Astrocyte (in vitro differentiated cells and primary cell): Measurements from ENCODE around the gene ATIC. TPM values are rescaled to one million over a fixed set of nuclear protein-coding genes. Genes with fewer than 3 reads are reported as not detected.
A peak's percentile ranks its signal among the peaks of the same experiment; 100 is the strongest.

Experiments
- DNase-seq: peaks from one replicate; pipeline ENCODE4 v3.0.0-alpha.2; 2010; ENCODE audit warnings: low read depth
- FAIRE-seq: peaks from 2 replicates; lab custom pipeline; 2011; peaks lifted over from hg19 to GRCh38; lab: Jason Lieb, UNC
- H2AFZ ChIP-seq: 2 replicates; pipeline ENCODE4 v1.6.0; 2012; ENCODE audit warnings: low read depth, low read length, inconsistent platforms
- H3K27ac ChIP-seq: 2 replicates; pipeline ENCODE4 v1.5.1; 2011; ENCODE audit warnings: low read depth, low read length, inconsistent platforms
- H3K27me3 ChIP-seq: 2 replicates; pipeline ENCODE4 v1.6.0; 2011; ENCODE audit warnings: low read length, inconsistent platforms; ENCODE audit not compliant: insufficient read depth
- H3K36me3 ChIP-seq: 2 replicates; pipeline ENCODE4 v1.5.1; 2011; ENCODE audit warnings: low read length, inconsistent platforms; ENCODE audit not compliant: insufficient read depth
- H3K4me1 ChIP-seq: 2 replicates; pipeline ENCODE4 v1.5.1; 2011; ENCODE audit warnings: low read length, inconsistent platforms; ENCODE audit not compliant: insufficient read depth
- H3K4me2 ChIP-seq: 2 replicates; pipeline ENCODE4 v1.6.0; 2012; ENCODE audit warnings: low read length, inconsistent platforms
- H3K4me3 ChIP-seq: 2 replicates; pipeline ENCODE4 v1.5.1; 2011; ENCODE audit warnings: low read depth, mild to moderate bottlenecking, low read length, inconsistent platforms; ENCODE audit not compliant: insufficient read depth
- H3K79me2 ChIP-seq: 2 replicates; pipeline ENCODE4 v1.6.0; 2012; ENCODE audit warnings: mild to moderate bottlenecking, low read length, inconsistent platforms; ENCODE audit not compliant: insufficient read depth
- H3K9ac ChIP-seq: 2 replicates; pipeline ENCODE4 v1.6.0; 2012; ENCODE audit warnings: mild to moderate bottlenecking, low read length, inconsistent platforms
- H3K9me3 ChIP-seq: 2 replicates; pipeline ENCODE4 v1.5.1; 2012; ENCODE audit warnings: low read depth, mild to moderate bottlenecking, low read length, inconsistent platforms; ENCODE audit not compliant: insufficient read depth
- H4K20me1 ChIP-seq: 2 replicates; pipeline ENCODE4 v1.6.0; 2012; ENCODE audit warnings: low read length, inconsistent platforms; ENCODE audit not compliant: insufficient read depth
- H3K27ac Mint-ChIP-seq: one replicate; pipeline ENCODE4 v1.8.0; 2021; ENCODE audit warnings: mild to moderate bottlenecking, mixed read lengths; ENCODE audit not compliant: unreplicated experiment
- H3K27me3 Mint-ChIP-seq: one replicate; pipeline ENCODE4 v1.8.0; 2021; ENCODE audit warnings: low read depth, mixed read lengths; ENCODE audit not compliant: unreplicated experiment
- H3K36me3 Mint-ChIP-seq: one replicate; pipeline ENCODE4 v1.8.0; 2021; ENCODE audit warnings: low read depth, mixed read lengths; ENCODE audit not compliant: unreplicated experiment
- H3K4me1 Mint-ChIP-seq: one replicate; pipeline ENCODE4 v1.8.0; 2021; ENCODE audit warnings: low read depth, mixed read lengths; ENCODE audit not compliant: unreplicated experiment
- H3K4me3 Mint-ChIP-seq: one replicate; pipeline ENCODE4 v1.8.0; 2021; ENCODE audit warnings: mild to moderate bottlenecking, moderate library complexity, mixed read lengths; ENCODE audit not compliant: unreplicated experiment
- H3K9me3 Mint-ChIP-seq: one replicate; pipeline ENCODE4 v1.8.0; 2021; ENCODE audit warnings: mild to moderate bottlenecking, mixed read lengths; ENCODE audit not compliant: unreplicated experiment
- CTCF ChIP-seq: IDR thresholded peaks from 2 replicates; pipeline ENCODE4 v1.5.1; 2011; ENCODE audit warnings: low read depth, mild to moderate bottlenecking, inconsistent platforms, low read length, moderate library complexity; ENCODE audit not compliant: insufficient read depth
- EZH2 ChIP-seq: IDR thresholded peaks from 2 replicates; pipeline ENCODE4 v1.6.1; 2012; ENCODE audit warnings: mild to moderate bottlenecking, low read length, inconsistent platforms; ENCODE audit not compliant: insufficient read depth
- total RNA-seq: library from RNA; stranded (reverse); gene quantifications from 2 replicates; pipeline ENCODE4 v1.2.1, GENCODE V29; 2021

ATIC gene
- total RNA-seq, 1 donor from 2014 or later, result 61.1 TPM

- Histone ChIP-seq H3K4me2 (peak overlapping the region; percentile 41), H3K27me3 (no peaks in the 10 kb centered on the region), H3K27ac (peak overlapping the region; percentile 34), H3K79me2 (peaks cover 33% of the 10 kb centered on the region), H3K9ac (peak overlapping the region; percentile 50), H3K36me3 (peaks cover 92% of the 10 kb centered on the region), H4K20me1 (peaks cover 96% of the 10 kb centered on the region), H3K4me3 (no peak overlapping the region), H2AFZ (no peak overlapping the region), H3K4me1 (peaks cover 29% of the 10 kb centered on the region), H3K9me3 (no peaks in the 10 kb centered on the region)
- Mint-ChIP-seq H3K27me3 (no peaks in the 10 kb centered on the region), H3K9me3 (no peaks in the 10 kb centered on the region), H3K4me3 (no peak overlapping the region), H3K27ac (peak overlapping the region; percentile 91), H3K36me3 (peaks cover 14% of the 10 kb centered on the region), H3K4me1 (peaks cover 38% of the 10 kb centered on the region)
- FAIRE-seq, result peak; percentile 9
- no peak for DNase-seq
- TF ChIP-seq EZH2, result no peak
- TF ChIP-seq CTCF, result no peak
Measured at GRCh38 chr2:215399067-215399716, 87.3 kb downstream of the ATIC start.

Other genes starting within 250 kb of the ATIC start
- 4.4 and 4.7 TPM in 2 replicates for gene ABCA12, start 173.4 kb upstream of the ATIC start, total RNA-seq
- 17,010 and 22,524 TPM in 2 replicates for gene FN1, start 124.0 kb downstream of the ATIC start, total RNA-seq